ENCODE results near the gene DNAJC17. TPM values are rescaled to one million over a fixed set of nuclear protein-coding genes. Genes with fewer than 3 reads are reported as not detected.
A peak's percentile ranks its signal among the peaks of the same experiment; 100 is the strongest.

Gene DNAJC17
- total and polyA plus RNA-seq, 2 of the 13 experiments (the other 11 are each of a cell fraction or from before 2014, with no cell fraction given): 22.2 to 26.5 TPM

GRCh38 chr15:40807028-40807887, at the start of gene DNAJC17, which contains the start of gene ZFYVE19 (continued):
- no peak; the same call in 1 of the 2 replicates for TF ChIP-seq CHD4 (IDR thresholded peaks at IDR 0.05; ENCODE audit: borderline replicate concordance, low read length)
- TF ChIP-seq ZNF274 (CRISPR knock-in tag; IDR thresholded peaks at IDR 0.05): peak; percentile 77; the same call in 1 of the 2 replicates
- no peak for TF ChIP-seq ONECUT2 (CRISPR knock-in tag; IDR thresholded peaks at IDR 0.05)
- peak; percentile 92 for TF ChIP-seq ZNF687 (CRISPR knock-in tag; IDR thresholded peaks at IDR 0.05)
- TF ChIP-seq ZNF766 (CRISPR knock-in tag; IDR thresholded peaks at IDR 0.05; ENCODE audit: borderline replicate concordance): no peak
- TF ChIP-seq GTF3A (CRISPR knock-in tag; conservative IDR thresholded peaks at IDR 0.05): no peak
- TF ChIP-seq RFX1 (IDR thresholded peaks at IDR 0.05): no peak
- TF ChIP-seq RBFOX2 (IDR thresholded peaks at IDR 0.05; ENCODE audit: low read depth, low read length): peak; percentile 81
- TF ChIP-seq, protein P1, sequence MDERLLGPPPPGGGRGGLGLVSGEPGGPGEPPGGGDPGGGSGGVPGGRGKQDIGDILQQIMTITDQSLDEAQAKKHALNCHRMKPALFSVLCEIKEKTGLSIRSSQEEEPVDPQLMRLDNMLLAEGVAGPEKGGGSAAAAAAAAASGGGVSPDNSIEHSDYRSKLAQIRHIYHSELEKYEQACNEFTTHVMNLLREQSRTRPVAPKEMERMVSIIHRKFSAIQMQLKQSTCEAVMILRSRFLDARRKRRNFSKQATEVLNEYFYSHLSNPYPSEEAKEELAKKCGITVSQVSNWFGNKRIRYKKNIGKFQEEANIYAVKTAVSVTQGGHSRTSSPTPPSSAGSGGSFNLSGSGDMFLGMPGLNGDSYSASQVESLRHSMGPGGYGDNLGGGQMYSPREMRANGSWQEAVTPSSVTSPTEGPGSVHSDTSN (CRISPR knock-in tag; IDR thresholded peaks at IDR 0.05): no peak
- TF ChIP-seq MED1 (CRISPR knock-in tag; IDR thresholded peaks at IDR 0.05): peak; percentile 49; the same call in 1 of the 2 replicates
- no peak for TF ChIP-seq ZNF124 (CRISPR knock-in tag; IDR thresholded peaks at IDR 0.05)
- TF ChIP-seq DRAP1 (CRISPR knock-in tag; IDR thresholded peaks at IDR 0.05): peak; percentile 85
- TF ChIP-seq HHEX (CRISPR knock-in tag; IDR thresholded peaks at IDR 0.05): no peak
- TF ChIP-seq ZNF235 (CRISPR knock-in tag; IDR thresholded peaks at IDR 0.05; ENCODE audit: borderline replicate concordance): peak; percentile 81; the same call in 1 of the 2 replicates
- TF ChIP-seq TBL1XR1 (IDR thresholded peaks at IDR 0.05; ENCODE audit: borderline replicate concordance, low read length, partially characterized antibody): no peak
- no peak for TF ChIP-seq ZNF362 (CRISPR knock-in tag; IDR thresholded peaks at IDR 0.05; ENCODE audit: borderline replicate concordance)
- TF ChIP-seq TEAD2 (CRISPR knock-in tag; IDR thresholded peaks at IDR 0.05): no peak
- peak; percentile 80; the same call in 1 of the 2 replicates for TF ChIP-seq TP53 (CRISPR knock-in tag; conservative IDR thresholded peaks at IDR 0.05)
- no peak for TF ChIP-seq ZNF850 (CRISPR knock-in tag; conservative IDR thresholded peaks at IDR 0.05)
- 0 out of 2 replicates have a peak, but pooled peaks have one; percentile 28 for TF ChIP-seq NCOA2 (CRISPR knock-in tag; IDR thresholded peaks at IDR 0.05)
- TF ChIP-seq SMAD1 (CRISPR knock-in tag; IDR thresholded peaks at IDR 0.05; ENCODE audit: borderline replicate concordance, low read depth): no peak
- peak; percentile 55; the same call in 1 of the 2 replicates for TF ChIP-seq ZNF414 (CRISPR knock-in tag; IDR thresholded peaks at IDR 0.05)
- 0 out of 2 replicates have a peak, but pooled peaks have one; percentile 20 for TF ChIP-seq KLF9 (CRISPR knock-in tag; IDR thresholded peaks at IDR 0.05; ENCODE audit: low read depth)
- TF ChIP-seq KLF11 (CRISPR knock-in tag; IDR thresholded peaks at IDR 0.05): no peak

Data from HepG2 (cell line).